ENCODE results near the gene FKBP4.

Gene FKBP4

DNA sequence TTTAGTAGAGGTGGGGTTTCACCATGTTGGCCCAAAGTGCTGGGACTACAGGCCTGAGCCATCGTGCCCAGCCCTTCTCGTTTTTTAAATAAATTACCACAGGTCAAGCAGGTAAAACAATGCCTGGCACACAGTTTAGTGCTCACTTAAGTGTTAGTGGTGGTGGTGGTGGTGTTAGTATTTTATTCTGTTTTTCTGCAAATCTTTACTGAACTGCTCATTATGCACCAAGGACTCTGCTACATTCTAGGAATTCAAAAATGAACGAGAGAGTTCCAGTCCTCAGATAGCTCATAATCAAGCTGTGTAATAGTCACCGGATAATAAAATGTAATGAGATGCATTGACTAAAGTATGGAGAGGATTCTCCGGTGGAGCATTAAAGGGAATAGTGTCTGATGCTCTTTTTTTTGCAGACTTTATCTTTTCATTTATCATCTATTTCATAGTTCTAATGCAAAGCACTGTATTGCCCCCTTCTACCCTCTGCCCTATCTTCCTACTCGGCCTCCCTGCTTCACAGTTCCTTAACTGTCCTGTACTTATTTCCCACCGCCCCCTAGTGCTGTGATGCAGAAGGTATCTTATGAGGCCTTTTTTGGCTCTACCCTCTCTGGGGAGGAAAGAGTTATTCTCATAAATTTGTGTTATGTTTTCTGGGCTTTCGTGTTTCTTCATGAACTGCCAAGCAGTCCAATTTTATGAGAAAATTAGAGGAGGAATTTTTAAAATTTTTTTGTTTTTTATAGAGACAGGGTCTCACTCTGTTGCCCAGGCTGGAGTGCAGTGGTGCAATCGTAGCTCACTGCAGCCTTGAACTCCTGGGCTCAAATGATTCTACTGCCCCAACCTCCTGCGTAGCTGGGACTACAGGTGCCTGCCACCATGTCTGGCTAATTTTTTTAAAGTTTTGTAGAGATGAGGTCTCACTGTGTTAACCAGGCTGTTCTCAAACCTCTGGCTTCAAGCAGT lies 18.7 kb downstream of the FKBP4 start:
- no peak for DNase-seq

DNA sequence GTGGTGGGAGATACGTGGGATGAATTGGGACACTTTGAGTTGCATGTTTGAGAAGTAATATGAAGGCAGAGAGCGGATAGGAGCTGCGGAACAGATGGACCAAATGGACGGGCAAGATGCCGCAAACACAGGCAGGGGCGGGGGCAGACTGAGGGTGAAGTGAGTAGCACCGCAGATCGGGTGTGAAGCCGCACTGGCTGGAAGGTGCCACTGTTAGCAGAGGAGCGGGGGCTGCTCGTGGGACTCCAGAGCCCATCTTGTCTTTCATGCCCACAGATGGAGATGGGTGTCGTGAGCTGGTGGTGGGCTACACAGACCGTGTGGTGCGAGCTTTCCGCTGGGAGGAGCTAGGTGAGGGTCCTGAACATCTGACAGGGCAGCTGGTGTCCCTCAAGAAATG lies 25.0 kb downstream of the FKBP4 start:
- DNase-seq, result no peak

DNA sequence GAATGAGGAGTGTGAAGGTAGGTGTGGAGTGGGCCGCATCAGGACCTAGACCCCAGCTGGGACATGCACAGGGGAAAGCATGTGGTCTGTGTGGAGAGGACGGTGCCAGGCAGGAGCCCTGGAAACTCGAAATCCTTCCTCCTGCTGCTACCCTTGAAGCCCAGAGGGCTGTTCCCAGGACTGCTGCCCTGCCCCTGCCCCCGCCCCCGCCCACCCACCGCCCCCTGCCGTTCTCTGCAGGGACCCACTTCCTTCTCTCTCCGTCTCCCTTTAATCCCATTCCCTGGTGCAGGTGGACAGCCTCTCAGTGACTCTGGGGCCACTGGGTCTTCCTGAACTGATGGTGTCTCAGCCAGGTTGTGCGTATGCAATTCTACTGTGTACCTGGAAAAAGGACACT lies 25.7 kb downstream of the FKBP4 start:
- no peak for DNase-seq

DNA sequence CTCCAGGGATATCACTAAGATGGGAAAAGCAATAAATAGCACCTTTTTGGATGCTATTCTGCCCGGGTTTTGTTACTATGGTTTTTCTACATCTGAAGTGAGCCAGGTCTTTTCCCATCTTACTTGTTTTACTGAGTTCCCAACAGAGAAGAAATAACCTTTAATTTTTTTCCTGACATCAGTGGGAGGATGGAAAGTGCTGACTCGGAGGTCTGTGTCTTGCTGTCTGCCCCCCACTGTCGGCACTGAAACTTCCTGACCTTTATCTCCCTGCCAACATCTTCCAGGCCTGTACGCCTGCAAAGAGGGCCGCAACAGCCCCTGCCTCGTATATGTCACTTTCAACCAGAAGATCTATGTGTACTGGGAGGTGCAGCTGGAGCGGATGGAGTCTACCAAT lies 28.7 kb downstream of the FKBP4 start:
- no peak for DNase-seq

DNA sequence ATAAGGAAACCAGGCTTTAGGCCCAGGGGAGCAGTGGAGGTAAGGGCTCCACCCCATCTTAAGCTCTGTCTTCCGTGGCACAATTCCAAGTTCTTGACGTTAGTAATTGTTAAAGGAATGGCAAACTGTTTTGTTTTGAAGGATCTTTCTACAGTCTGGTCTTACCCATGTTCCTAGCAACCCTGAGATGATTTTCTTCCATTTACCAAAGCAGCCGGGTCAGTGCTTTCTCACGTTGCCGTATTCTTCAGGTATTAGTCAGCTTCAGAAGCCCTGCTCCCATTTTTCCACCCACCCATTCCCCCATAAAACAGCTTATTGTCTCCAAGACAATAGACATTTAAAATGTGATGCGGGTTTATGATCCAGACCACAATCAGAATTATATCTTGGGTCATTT lies 29.8 kb downstream of the FKBP4 start:
- DNase-seq, result no peak

DNA sequence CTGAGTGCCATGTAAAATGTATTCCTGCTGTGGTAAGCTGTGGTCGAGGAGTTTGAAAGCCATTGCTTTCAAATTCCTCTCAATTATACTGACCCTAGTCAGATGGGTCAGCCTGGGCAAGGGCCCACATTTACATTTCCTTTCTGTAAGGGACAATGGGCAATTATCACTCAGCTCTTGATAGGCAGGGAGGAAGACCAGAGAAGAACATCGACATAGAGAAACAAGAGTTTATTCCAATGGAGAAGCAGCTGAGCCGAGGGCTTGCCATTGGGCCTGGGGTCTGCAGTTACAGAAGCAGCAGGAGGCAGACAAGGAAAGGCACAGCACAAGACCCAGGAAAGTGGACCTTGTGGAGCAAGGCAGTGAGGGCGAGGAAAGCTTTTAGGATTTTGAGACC lies 30.4 kb downstream of the FKBP4 start:
- no peak for DNase-seq

DNA sequence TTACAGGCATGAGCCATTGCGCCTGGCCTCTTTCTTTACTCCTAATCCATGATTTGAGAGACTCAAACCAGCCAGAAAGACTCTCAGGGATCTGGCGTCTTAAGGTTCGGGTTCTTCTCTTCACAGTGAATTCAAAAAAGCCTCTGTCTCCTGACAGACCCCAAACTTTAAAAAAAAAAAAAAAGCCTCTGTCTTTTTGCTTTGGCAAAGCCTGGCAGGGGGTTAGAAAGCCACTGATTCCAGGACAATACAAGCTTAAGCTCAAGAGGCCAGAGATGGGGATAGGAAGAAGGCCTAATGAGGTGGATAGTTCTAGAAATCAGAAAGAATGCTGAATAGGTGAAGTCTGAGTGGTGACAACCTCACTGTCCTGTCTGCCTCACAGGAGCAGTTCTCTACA lies 31.3 kb downstream of the FKBP4 start:
- no peak for DNase-seq

DNA sequence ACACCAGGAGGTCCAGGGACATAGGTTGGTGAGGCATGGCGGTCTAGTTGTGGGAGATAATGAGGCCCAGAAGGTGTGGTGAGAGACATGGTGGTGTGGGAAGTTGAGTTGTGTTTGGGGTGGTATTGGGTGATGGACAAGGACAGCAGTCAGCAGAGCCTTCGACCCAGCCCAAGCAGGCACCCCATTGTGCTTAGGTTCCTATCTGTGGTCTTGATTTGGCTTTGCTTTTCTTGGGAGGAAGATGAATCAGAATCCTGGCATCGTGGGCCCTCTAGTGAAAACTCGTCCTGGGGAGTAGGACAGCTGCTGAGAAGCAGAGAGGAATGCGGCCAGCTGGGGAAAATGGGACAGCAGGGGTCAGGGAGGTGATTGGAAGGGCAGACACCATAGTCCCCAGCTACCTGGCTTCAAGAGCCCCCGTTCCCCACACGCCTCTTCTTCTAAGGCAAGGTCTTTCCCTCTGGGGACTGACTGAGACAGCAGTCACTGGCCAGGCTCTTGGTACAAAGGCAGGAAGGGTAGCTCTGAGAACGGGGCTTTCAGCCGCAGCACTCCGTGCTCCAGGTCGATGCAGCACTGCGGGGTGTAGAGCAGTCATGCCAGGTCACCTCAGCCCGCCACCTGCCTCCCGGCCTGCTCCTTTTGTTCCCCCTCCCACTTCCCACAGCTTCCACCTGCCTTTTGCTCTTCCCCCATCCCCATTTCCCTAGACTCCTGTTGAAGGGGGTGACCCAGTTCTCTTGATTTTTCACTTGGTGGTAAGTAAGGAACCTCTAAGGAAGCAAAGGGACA lies 32.1 kb downstream of the FKBP4 start:
- DNase-seq, result no peak

DNA sequence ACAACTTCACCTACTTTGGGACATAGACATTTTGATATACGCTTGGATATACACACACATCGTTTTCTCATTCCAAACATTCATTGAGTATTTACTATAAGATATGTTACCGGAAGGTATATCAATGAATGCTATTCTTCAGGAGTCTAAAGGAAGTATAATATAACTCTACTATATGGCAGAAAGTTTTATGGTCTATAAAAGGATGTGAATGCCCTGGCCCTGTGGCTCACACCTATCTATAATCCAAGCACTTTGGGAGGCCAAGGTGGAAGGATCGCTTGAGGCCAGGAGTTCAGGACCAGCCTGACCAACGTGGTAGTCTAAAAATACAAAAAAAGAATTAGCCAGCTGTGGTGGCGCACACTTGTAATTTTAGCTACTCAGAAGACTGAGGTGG lies 34.5 kb downstream of the FKBP4 start:
- DNase-seq, result no peak

DNA sequence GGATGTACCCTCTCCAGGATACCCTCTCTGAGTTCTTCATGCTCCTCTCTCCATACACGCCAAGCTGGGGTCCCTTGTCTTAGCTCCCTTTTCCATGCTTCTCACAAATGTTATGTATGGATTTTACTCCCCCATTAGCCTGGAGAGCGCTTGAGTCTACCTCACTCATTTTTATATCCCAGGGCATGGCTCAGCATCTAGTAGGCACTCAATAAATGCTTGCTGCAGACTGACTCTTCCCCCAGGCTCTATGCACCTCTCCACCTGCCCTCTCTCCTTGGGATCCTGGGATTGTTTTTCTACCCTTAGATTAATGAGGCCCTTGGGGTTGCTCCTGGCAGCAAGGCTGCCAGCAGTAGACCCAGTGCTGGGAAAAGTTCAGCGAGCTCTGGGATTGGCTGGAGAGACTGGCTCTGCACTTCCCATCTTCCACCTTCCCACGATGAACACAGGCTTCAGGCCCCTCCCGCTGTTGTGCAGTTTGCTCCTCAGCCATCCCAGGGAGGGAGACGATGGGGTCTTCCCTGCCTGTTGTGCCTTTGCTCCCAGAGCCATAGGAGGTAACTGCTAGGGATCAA lies 37.9 kb downstream of the FKBP4 start:
- DNase-seq, result no peak

DNA sequence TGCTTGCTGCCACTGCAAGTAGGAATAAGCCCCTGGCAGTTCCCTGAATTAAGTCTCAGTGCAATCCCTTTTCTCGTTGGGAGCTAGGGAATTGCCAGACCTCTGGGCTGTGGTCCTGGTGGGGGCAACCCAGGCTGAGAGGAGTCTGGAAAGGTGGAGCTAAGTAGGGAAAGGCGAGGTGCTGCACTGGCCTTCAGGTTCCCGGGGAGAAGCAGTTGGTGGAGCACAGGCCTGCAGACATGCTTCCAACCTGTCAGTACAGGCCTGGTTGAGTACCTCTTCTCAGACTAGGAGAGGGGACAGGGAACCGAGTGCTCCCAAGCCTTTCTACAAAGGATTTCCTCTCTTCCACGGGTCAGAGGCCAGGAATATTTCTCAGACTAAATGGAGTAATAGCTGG lies 38.6 kb downstream of the FKBP4 start:
- no peak for DNase-seq

DNA sequence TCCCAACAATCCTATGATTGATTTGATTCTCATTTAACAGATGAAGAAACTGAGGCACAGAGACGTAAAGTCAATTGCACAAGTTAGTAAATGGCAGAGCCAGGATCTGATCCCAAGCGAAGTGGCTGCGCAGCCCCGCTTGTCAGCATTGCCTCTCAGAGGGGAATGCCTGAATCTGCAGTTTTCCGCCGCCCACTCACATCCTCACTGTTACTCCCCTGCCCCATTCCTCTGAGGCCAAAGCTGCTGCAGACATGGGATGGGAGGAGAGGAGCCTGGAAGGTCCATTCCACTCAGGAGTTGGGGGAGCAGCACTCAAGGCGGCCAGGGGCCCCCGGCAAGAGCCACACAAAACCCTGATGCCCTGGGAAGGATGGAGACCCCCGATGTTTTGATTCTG lies 39.0 kb downstream of the FKBP4 start:
- no peak for DNase-seq

DNA sequence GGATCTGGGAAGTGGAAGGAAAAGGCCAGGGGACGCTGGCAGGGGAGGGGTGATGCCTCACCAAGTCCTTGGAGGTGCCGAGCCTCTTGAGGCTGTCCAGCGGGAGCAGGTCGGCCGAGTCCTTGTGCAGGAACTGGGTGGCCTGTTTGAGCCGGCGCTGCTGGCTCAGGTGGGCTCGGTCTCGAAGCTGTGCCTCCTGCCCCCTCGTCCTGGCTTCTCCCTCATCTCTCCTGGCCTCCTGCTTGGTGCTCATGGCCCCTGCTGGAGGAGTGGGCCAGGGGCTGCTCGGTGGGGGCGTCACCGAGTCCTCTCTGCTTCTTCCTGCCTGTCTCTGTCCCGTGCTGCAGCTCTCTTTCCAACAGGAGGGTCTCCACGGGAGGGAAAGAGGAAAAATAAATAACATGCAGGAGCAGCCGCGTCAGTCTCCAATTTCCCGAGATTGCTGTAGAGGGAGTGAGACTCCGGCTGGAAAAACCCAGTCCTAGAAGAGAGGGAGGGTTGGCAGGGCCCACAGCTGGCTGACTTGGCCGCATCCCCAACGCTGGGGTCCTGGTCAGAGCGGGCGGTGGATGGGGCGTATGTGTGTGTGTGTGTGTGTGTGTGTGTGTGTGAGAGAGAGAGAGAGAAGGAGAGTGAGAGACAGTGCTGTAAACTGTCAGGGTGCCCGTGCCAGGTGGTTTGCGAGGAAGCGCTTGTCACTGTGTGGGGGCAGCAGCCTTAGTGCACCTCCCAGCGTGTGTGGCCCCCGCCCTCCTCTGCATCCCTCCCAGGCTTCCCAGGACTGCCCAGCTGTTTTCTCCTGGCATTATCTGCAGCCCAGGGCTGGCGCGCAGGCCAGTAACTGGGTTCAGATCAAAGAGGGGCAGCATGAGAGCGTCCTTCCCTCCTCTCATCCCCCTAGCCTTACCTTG lies 40.1 kb downstream of the FKBP4 start, which contains the start of gene NRIP2:
TSS of gene NRIP2 (minus strand) at position 455 of the 911 bp plus-strand sequence. CDS start at position 403, 52 bp downstream.
- no peak for DNase-seq

DNA sequence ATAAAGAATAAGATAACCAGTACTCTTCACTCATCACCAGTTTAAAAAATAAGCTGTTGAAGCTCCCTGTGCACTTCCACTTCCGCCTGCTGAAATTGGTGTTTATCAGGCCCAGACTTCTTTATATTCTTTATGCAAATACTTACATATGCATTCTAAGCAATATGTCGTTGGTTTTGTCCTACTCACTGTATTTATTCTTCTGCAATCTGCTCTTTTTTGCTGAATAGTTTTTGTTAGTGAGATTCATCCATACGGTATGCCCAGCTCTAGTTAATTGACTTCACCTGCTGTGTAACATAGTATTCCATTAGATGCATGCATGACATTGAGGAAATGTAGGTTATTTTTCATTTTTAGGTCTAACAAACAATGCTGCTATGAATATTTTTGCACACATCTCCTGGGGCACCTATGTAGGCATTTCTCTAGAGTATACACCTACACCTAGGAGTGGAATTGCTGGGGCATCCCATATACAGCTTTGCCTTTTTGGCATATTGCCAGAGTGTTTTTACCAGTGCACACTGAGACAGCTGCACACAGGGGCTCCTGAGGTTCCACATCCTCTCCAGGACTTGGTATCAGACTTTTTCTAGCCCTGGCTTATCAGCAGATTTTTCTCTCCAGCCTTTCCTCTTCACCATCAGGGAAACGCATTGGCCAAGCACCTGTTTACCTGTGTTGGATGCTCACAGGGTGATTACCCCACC lies 41.1 kb downstream of the FKBP4 start:
- no peak for DNase-seq

DNA sequence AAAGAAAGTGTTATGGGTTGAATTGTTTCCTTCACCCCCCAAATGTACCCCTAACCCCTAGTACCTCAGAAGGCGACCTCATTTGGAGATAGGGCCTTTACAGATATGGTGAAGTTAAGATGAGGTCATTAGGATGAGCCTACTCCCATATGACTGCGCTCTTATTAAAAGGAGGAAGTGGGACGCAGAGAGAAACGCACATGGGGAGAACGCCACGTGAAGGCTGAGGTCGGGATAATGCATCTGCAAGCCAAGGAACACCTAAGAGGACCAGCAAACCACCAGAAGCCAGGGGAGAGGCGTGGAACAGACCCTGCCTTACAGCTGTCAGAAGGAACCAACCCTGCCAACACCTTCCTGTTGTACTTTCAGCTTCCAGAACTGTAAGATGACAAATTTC lies 41.8 kb downstream of the FKBP4 start:
- DNase-seq, result no peak

DNA sequence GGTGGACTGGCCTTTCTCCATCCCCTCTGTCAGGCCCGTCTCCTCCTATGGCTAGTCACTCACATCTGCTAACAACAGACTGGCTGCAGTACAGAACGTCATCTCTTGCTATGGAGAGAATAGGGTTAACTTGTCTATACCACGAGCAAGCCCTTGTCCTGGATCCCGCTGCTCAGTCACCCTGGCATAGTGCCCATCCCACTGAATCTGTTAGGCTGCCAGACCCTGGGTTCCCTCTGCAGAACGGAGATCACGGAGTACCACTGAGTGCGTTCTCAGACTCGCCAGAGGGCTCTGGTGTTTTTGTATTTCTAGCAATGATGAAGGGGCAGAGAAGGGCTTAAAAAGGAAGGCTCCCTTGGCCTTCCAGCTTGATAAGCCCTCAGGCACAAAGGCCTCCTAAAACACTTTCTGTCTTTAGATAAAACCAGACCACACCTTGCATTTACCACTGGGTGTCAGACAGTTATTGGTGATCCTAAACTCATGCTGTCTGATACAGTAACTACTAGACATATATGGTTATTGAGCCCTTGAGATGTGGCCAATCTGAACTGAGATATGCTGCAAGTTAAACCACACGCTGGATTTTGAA lies 46.4 kb downstream of the FKBP4 start:
- no peak for DNase-seq

DNA sequence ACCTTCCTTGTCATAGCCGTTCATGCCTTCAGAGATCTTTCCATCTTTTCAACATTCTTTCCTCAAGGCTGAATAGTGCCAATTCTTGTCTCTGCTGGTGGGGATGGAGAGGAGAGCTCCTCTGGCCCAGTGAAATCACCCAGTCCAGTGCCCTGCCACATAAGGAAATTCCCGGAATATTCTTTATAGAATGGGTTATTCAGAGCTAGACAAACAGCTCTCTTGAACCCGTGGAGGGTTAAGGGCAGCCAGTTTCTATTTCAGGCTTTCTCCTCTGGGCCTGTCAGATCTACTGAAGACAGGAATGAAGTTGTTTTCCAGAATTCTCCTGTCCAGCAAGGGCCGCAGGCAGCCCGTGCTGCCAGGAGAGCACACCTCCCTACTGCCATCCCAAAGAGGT lies 48.2 kb downstream of the FKBP4 start:
- DNase-seq, result no peak

DNA sequence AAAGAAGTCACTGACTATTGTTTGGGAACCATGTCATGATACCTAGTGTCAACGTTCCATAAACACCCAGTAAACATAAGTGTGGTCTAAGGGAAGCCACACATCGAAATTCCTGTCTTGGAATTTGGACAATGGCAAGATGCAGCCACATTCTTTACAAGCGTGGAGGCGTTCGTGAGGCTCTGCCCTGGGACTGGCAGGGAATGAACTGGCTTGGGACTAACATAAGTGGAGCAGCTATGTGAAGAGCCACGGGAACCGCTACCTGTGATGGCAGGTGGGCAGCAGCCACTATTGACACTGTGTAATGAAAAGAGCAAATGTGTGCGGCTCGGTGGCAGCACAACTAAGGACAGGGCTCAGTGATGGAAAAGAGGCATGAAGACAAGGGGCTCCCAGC lies 50.0 kb downstream of the FKBP4 start:
- DNase-seq, result no peak

DNA sequence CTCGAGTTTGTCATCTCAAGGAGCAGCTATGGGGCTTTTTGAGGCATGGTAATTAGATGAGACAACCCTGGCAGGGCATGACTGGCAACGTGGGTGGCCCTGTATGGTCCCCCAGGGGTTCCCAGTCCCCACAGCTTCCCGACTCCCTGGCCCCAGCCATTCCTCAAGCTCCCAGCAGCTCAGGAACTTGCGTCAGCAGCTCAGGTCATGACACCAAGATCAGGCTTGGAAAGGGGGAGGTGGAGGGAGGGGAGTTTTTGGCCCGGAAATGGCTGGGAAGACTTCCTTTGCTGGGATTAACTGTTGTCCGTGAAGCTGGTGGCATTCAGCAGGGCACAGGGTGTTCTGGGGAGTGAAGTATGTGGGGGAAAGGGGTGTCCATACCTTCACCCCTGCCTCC lies 50.5 kb downstream of the FKBP4 start:
- DNase-seq, result no peak

DNA sequence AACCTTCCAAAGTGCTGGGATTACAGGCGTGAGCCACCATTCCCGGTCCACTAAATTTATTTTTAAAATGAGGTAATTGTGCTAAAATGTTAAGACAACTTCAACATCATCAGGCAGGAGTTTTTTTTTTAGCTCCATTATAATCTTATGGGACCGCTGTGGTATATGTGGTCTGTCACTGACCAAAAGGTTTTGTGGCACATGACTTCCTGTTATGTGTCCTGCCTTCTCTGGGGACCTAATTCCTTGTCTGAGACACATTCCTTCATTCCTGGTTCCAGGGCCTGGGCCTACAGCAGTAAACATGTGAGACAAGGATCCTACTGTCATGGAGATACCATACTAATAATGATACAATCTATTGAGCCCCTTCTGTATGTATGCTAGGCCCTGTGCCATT lies 57.2 kb downstream of the FKBP4 start:
- no peak for DNase-seq

DNA sequence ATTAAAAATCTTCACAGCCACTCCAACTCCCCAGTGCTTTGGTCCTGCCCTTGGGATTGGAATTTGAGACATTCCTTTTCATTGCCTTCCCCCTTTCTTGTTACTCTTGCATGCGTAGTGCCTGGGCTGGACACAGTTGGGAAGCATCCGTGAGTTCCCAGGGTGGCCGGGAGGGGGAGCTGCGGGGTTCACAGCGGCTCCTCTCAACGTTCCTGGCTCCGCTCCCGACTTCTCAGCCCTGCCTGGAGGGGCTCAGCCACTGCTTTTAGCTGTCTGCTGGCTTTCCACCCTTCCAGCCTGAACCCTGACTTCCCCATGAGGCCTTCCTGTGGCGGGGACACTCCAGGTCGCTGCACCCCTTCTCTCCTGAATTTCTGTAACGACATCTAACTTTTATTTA lies 58.9 kb downstream of the FKBP4 start:
- DNase-seq, result no peak

All from NCI-H1436 treated with DMSO at 0.1 percent for 48 hours (cell line).